ENCODE measurements around the gene SRRT.
"Not testable (repeated sequence)": the region's sequence is repeated elsewhere in the genome, so short reads cannot be mapped to it uniquely, and the experiment has no call there.

Gene SRRT

DNA sequence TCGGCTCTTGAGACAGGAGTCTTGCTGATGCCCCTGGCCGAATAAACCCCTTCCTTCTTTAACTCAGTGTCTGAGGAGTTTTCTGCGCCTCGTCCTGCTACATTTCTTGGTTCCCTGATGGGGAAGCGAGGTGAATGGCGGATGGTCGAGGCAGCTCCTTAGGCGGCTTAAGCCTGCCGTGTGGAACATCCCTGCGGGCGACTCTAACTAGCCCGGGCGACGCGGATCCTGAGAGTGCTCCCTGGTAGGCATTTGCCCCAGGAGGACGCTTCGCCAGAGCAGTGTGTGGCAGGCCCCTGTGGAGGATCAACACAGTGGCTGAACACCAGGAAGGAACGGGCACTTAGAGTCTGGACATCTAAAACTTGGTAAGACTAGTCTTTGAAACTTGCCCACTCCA, 35.5 kb upstream of the SRRT start:
- no peak overlapping the region for H3K4me3 ChIP-seq (ENCODE audit: control insufficient read depth, low read depth, low read length)
- DNase-seq (ENCODE audit: low read depth), result no peak
- TF ChIP-seq CTCF (conservative IDR thresholded peaks at IDR 0.05; ENCODE audit: control insufficient read depth, insufficient read depth, low read depth, low read length), result no peak

- no peak for DNase-seq (ENCODE audit: low read depth)
- no peak overlapping the region for H3K4me3 ChIP-seq (ENCODE audit: control insufficient read depth, low read depth, low read length)
- TF ChIP-seq CTCF (conservative IDR thresholded peaks at IDR 0.05; ENCODE audit: control insufficient read depth, insufficient read depth, low read depth, low read length), result no peak
Observed at GRCh38 chr7:100840470-100841100, 34.3 kb upstream of the SRRT start.

- no peak for DNase-seq (ENCODE audit: low read depth)
- TF ChIP-seq CTCF (conservative IDR thresholded peaks at IDR 0.05; ENCODE audit: control insufficient read depth, insufficient read depth, low read depth, low read length), result no peak
- no peak overlapping the region for H3K4me3 ChIP-seq (ENCODE audit: control insufficient read depth, low read depth, low read length)
Observed at GRCh38 chr7:100847360-100847759, 27.5 kb upstream of the SRRT start.

GRCh38 chr7:100852048-100852872, 22.6 kb upstream of the SRRT start, which contains the start of gene SLC12A9:
TSS of gene SLC12A9 (plus strand) at chr7:100852713. CDS start at chr7:100854198, 1,485 bp downstream.
- H3K4me3 ChIP-seq (ENCODE audit: control insufficient read depth, low read depth, low read length), result peak within 1 kb of the TSS; percentile 77
- peak; percentile 76 for TF ChIP-seq CTCF (conservative IDR thresholded peaks at IDR 0.05; ENCODE audit: control insufficient read depth, insufficient read depth, low read depth, low read length)
- peak; percentile 83 for DNase-seq (ENCODE audit: low read depth)

DNA sequence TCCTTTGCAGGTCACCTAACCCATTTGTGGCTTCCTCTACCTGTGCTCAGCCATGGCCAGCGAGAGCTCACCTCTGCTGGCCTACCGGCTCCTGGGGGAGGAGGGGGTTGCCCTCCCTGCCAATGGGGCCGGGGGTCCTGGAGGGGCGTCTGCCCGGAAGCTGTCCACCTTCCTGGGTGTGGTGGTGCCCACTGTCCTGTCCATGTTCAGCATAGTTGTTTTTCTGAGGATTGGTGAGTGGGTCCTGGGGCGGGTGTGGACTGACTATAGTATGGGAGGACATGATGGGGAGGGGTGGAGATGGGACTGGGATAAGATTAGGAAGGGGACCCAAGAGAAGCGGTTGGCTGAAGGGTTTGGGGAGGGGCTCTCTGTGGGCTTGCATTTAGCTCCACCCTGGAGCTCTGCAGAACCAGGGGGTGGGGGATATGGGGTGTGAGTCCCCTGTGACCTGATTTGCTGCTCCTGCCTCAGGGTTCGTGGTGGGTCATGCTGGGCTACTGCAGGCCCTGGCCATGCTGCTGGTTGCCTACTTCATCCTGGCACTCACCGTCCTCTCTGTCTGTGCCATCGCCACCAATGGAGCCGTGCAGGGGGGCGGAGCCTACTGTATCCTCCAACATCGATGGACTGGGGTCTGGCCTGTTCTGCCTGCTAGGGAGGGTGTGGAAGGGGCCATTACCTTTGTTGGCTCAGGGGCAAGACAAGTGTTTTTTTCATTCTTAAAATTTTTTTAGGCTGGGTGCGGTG, 20.6 kb upstream of the SRRT start:
- TF ChIP-seq CTCF (conservative IDR thresholded peaks at IDR 0.05; ENCODE audit: control insufficient read depth, insufficient read depth, low read depth, low read length), result no peak
- no peak for DNase-seq (ENCODE audit: low read depth)
- H3K4me3 ChIP-seq (ENCODE audit: control insufficient read depth, low read depth, low read length), result no peak overlapping the region

- DNase-seq (ENCODE audit: low read depth), result not testable (repeated sequence)
Observed at GRCh38 chr7:100854899-100855298, 20.0 kb upstream of the SRRT start.

GRCh38 chr7:100855515-100855914, 19.4 kb upstream of the SRRT start:
- DNase-seq (ENCODE audit: low read depth), result no peak
- no peak overlapping the region for H3K4me3 ChIP-seq (ENCODE audit: control insufficient read depth, low read depth, low read length)
- TF ChIP-seq CTCF (conservative IDR thresholded peaks at IDR 0.05; ENCODE audit: control insufficient read depth, insufficient read depth, low read depth, low read length), result no peak

More at GRCh38 chr7:100854899-100855298, 20.0 kb upstream of the SRRT start:
- not testable (repeated sequence) for H3K4me3 ChIP-seq (ENCODE audit: control insufficient read depth, low read depth, low read length)
